Trophoblast cell (in vitro differentiated cells and primary cell): ENCODE results near the gene ATXN1.

ENCODE experiments used
- DNase-seq, 2 donors: peaks; one replicate each; pipeline ENCODE4 v3.0.0-alpha.2; 2016
- H2AFZ ChIP-seq: 2 replicates; pipeline ENCODE4 v1.6.1; 2013; ENCODE audit warnings: low read length, moderate library complexity, mild to moderate bottlenecking; ENCODE audit not compliant: insufficient read depth, poor library complexity
- H2AK5ac ChIP-seq: 2 replicates; pipeline ENCODE4 v1.6.1; 2013; ENCODE audit warnings: mild to moderate bottlenecking, low read length
- H2BK120ac ChIP-seq: 2 replicates; pipeline ENCODE4 v1.6.1; 2013; ENCODE audit warnings: low read length, mild to moderate bottlenecking, moderate library complexity; ENCODE audit not compliant: insufficient read depth, poor library complexity
- H2BK12ac ChIP-seq: 2 replicates; pipeline ENCODE4 v1.6.1; 2013; ENCODE audit warnings: mild to moderate bottlenecking, low read length, moderate library complexity
- H2BK5ac ChIP-seq: 2 replicates; pipeline ENCODE4 v1.6.1; 2013; ENCODE audit warnings: low read length, low read depth, moderate library complexity, mild to moderate bottlenecking; ENCODE audit not compliant: poor library complexity
- H3K14ac ChIP-seq: 2 replicates; pipeline ENCODE4 v1.6.1; 2013; ENCODE audit warnings: mild to moderate bottlenecking, low read length
- H3K18ac ChIP-seq: 2 replicates; pipeline ENCODE4 v1.6.1; 2013; ENCODE audit warnings: mild to moderate bottlenecking, low read length
- H3K23ac ChIP-seq: 2 replicates; pipeline ENCODE4 v1.6.1; 2013; ENCODE audit warnings: low read length
- H3K27ac ChIP-seq: 2 replicates; pipeline ENCODE4 v1.5.1; 2013; ENCODE audit warnings: low read depth, mild to moderate bottlenecking, inconsistent platforms, low read length, moderate library complexity
- H3K27me3 ChIP-seq: 2 replicates; pipeline ENCODE4 v1.6.1; 2013; ENCODE audit warnings: inconsistent platforms, mild to moderate bottlenecking, low read length, moderate library complexity; ENCODE audit not compliant: insufficient read depth
- H3K36me3 ChIP-seq, 2 experiments: 1 replicate in 1 of 2; 2 replicates in 1 of 2; pipeline ENCODE4 v1.6.1; 2013; ENCODE audit warnings: low read length in 2 of 2, mild to moderate bottlenecking in 2 of 2, moderate library complexity in 1 of 2; ENCODE audit not compliant: insufficient read depth in 2 of 2, control insufficient read depth in 1 of 2
- H3K4ac ChIP-seq: 2 replicates; pipeline ENCODE4 v1.6.1; 2013; ENCODE audit warnings: low read depth, mild to moderate bottlenecking, low read length, moderate library complexity
- H3K4me1 ChIP-seq, 2 experiments: 1 replicate in 1 of 2; 2 replicates in 1 of 2; pipeline ENCODE4 v1.6.1; 2013; ENCODE audit warnings: low read length in 2 of 2, mild to moderate bottlenecking in 2 of 2, moderate library complexity in 1 of 2; ENCODE audit not compliant: insufficient read depth in 2 of 2, control insufficient read depth in 1 of 2
- H3K4me2 ChIP-seq: 2 replicates; pipeline ENCODE4 v1.6.1; 2013; ENCODE audit warnings: inconsistent platforms, mild to moderate bottlenecking, low read length, moderate library complexity
- H3K4me3 ChIP-seq: 2 replicates; pipeline ENCODE4 v1.5.1; 2013; ENCODE audit warnings: mild to moderate bottlenecking, low read depth, low read length, inconsistent platforms
- H3K79me1 ChIP-seq: one replicate; pipeline ENCODE4 v1.6.1; 2013; ENCODE audit warnings: low read length
- H3K79me2 ChIP-seq: 2 replicates; pipeline ENCODE4 v1.6.1; 2013; ENCODE audit warnings: low read length, mild to moderate bottlenecking; ENCODE audit not compliant: control insufficient read depth, insufficient read depth, poor library complexity
- H3K9ac ChIP-seq: 2 replicates; pipeline ENCODE4 v1.6.1; 2013; ENCODE audit warnings: mild to moderate bottlenecking, low read length
- H3K9me3 ChIP-seq: 2 replicates; pipeline ENCODE4 v1.6.1; 2013; ENCODE audit warnings: low read depth, mild to moderate bottlenecking, control low read depth, inconsistent platforms, low read length; ENCODE audit not compliant: insufficient read depth
- H4K12ac ChIP-seq: 2 replicates; pipeline ENCODE4 v1.6.1; 2013; ENCODE audit warnings: low read depth, mild to moderate bottlenecking, low read length, moderate library complexity
- H4K8ac ChIP-seq: 2 replicates; pipeline ENCODE4 v1.6.1; 2013; ENCODE audit warnings: low read depth, mild to moderate bottlenecking, low read length, moderate library complexity
- H4K91ac ChIP-seq: one replicate; pipeline ENCODE4 v1.6.1; 2013; ENCODE audit warnings: low read depth, mild to moderate bottlenecking, low read length, moderate library complexity
- WGBS: extraction: QIAGEN DNeasy Blood & Tissue Kit; methylation state at CpG from one replicate; pipeline ENCODE4 v1.1.7; 2013; ENCODE audit warnings: missing lambda C conversion rate; ENCODE audit not compliant: insufficient read length, insufficient coverage; ENCODE audit errors: extremely low coverage; 5-methylcytosine and 5-hydroxymethylcytosine counted together

Gene ATXN1

GRCh38 chr6:16713597-16713996, 47.7 kb downstream of the ATXN1 start:
- Histone ChIP-seq H3K4me2 (no peak overlapping the region), H2AK5ac (no peak overlapping the region), H3K18ac (no peak overlapping the region), H4K8ac (no peak overlapping the region), H3K9ac (no peak overlapping the region), H3K23ac (no peak overlapping the region), H3K9me3 (no peaks in the 10 kb centered on the region), H4K12ac (no peak overlapping the region), H3K4me1 (peaks cover 0 to 2% of the 10 kb centered on the region in 2 experiments), H3K36me3 (no peaks in the 10 kb centered on the region), H2BK5ac (no peak overlapping the region), H3K14ac (no peak overlapping the region), H2BK12ac (no peak overlapping the region), H3K27me3 (no peaks in the 10 kb centered on the region), H4K91ac (no peak overlapping the region), H3K4me3 (no peak overlapping the region), H3K79me2 (no peaks in the 10 kb centered on the region), H3K79me1 (no peaks in the 10 kb centered on the region), H3K4ac (no peak overlapping the region), H3K27ac (no peak overlapping the region), H2AFZ (no peak overlapping the region), H2BK120ac (no peak overlapping the region)
- DNase-seq = no peak
- no CpG with 5 or more reads among the region's 9 CpGs for WGBS

GRCh38 chr6:16712931-16713484, 48.3 kb downstream of the ATXN1 start:
- H3K14ac ChIP-seq = no peak overlapping the region
- H3K36me3 ChIP-seq = no peaks in the 10 kb centered on the region
- no peak overlapping the region for H3K4me2 ChIP-seq
- no peak overlapping the region for H2BK120ac ChIP-seq
- no peaks in the 10 kb centered on the region for H3K79me2 ChIP-seq
- H3K9me3 ChIP-seq = no peaks in the 10 kb centered on the region
- no CpG with 5 or more reads among the region's 7 CpGs for WGBS
- H3K4me3 ChIP-seq = no peak overlapping the region
- no peak overlapping the region for H2AK5ac ChIP-seq
- H2BK12ac ChIP-seq = no peak overlapping the region
- no peak overlapping the region for H2AFZ ChIP-seq
- no peak overlapping the region for H4K12ac ChIP-seq
- DNase-seq = peak; percentile 59 to 87
- peaks cover 0 to 2% of the 10 kb centered on the region in 2 experiments for H3K4me1 ChIP-seq
- H3K79me1 ChIP-seq = no peaks in the 10 kb centered on the region
- H4K8ac ChIP-seq = no peak overlapping the region
- H3K27me3 ChIP-seq = no peaks in the 10 kb centered on the region
- no peak overlapping the region for H3K9ac ChIP-seq
- no peak overlapping the region for H3K4ac ChIP-seq
- H4K91ac ChIP-seq = no peak overlapping the region
- no peak overlapping the region for H3K18ac ChIP-seq
- H3K27ac ChIP-seq = no peak overlapping the region
- H3K23ac ChIP-seq = no peak overlapping the region
- no peak overlapping the region for H2BK5ac ChIP-seq

DNA sequence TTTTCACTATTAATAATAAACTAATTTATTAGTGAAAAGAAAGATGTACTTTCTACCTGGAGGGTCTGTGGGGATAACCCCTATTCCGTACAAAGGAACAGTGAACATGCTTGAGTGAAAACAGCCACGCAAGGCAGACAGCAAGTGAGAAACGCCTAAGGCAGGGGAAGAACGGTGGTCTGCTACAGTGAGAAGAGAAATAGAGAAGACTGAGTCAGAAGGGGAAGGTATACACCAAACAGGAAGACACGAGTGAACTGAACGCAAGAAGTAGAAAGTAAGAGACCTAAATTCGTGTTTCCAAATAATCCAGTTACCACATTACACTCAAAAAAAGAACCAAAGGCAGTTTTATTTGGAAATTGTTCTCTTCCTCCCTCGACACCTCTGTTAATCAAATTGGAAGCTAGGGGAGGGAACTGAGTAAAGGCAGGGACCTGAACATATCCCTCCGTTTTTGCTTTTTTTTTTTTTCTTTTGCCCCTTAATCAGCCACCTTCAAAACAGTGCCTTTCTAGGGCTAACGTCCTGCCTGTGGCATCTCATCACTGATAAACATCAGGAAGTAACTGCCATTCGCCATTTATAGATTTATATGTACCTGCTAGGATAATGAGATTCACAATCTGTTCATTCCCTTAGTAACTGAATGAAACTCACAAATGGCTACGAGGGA, 48.9 kb downstream of the ATXN1 start:
- no peaks in the 10 kb centered on the region for H3K36me3 ChIP-seq
- no peak overlapping the region for H2BK120ac ChIP-seq
- no peaks in the 10 kb centered on the region for H3K79me2 ChIP-seq
- peaks cover 0 to 2% of the 10 kb centered on the region in 2 experiments for H3K4me1 ChIP-seq
- H3K4me3 ChIP-seq = no peak overlapping the region
- H2AFZ ChIP-seq = no peak overlapping the region
- H3K23ac ChIP-seq = no peak overlapping the region
- no peak overlapping the region for H3K4me2 ChIP-seq
- H3K9me3 ChIP-seq = no peaks in the 10 kb centered on the region
- H2BK12ac ChIP-seq = no peak overlapping the region
- H3K9ac ChIP-seq = no peak overlapping the region
- H3K27ac ChIP-seq = no peak overlapping the region
- no peak overlapping the region for H3K18ac ChIP-seq
- H3K79me1 ChIP-seq = no peaks in the 10 kb centered on the region
- WGBS = no CpG with 5 or more reads among the region's 12 CpGs
- no peak overlapping the region for H4K91ac ChIP-seq
- no peak overlapping the region for H4K8ac ChIP-seq
- no peak overlapping the region for H3K4ac ChIP-seq
- no peaks in the 10 kb centered on the region for H3K27me3 ChIP-seq
- no peak overlapping the region for H2BK5ac ChIP-seq
- no peak overlapping the region for H4K12ac ChIP-seq
- H3K14ac ChIP-seq = no peak overlapping the region
- no peak overlapping the region for H2AK5ac ChIP-seq
- DNase-seq = no peak

GRCh38 chr6:16711546-16712254, 49.6 kb downstream of the ATXN1 start:
- no peak overlapping the region for H3K4me3 ChIP-seq
- no peak overlapping the region for H4K12ac ChIP-seq
- no peak overlapping the region for H3K4me2 ChIP-seq
- H3K9ac ChIP-seq = no peak overlapping the region
- H3K18ac ChIP-seq = no peak overlapping the region
- H3K14ac ChIP-seq = no peak overlapping the region
- no peaks in the 10 kb centered on the region for H3K27me3 ChIP-seq
- H2AK5ac ChIP-seq = no peak overlapping the region
- no peak overlapping the region for H2BK5ac ChIP-seq
- no peak overlapping the region for H2BK120ac ChIP-seq
- H3K79me1 ChIP-seq = no peaks in the 10 kb centered on the region
- DNase-seq = peak; percentile 43 to 45
- no peaks in the 10 kb centered on the region for H3K9me3 ChIP-seq
- H4K8ac ChIP-seq = no peak overlapping the region
- no peak overlapping the region for H4K91ac ChIP-seq
- no CpG with 5 or more reads among the region's 8 CpGs for whole genome bisulfite sequencing
- H2AFZ ChIP-seq = no peak overlapping the region
- no peaks in the 10 kb centered on the region for H3K79me2 ChIP-seq
- no peak overlapping the region for H2BK12ac ChIP-seq
- no peak overlapping the region for H3K23ac ChIP-seq
- peaks cover 0 to 2% of the 10 kb centered on the region in 2 experiments for H3K4me1 ChIP-seq
- H3K4ac ChIP-seq = no peak overlapping the region
- no peaks in the 10 kb centered on the region for H3K36me3 ChIP-seq
- no peak overlapping the region for H3K27ac ChIP-seq
